ENCODE results near the gene PKP3.
A peak's percentile ranks its signal among the peaks of the same experiment; 100 is the strongest.
"Not testable (repeated sequence)": the region's sequence is repeated elsewhere in the genome, so short reads cannot be mapped to it uniquely, and the experiment has no call there.

PKP3 gene

DNA sequence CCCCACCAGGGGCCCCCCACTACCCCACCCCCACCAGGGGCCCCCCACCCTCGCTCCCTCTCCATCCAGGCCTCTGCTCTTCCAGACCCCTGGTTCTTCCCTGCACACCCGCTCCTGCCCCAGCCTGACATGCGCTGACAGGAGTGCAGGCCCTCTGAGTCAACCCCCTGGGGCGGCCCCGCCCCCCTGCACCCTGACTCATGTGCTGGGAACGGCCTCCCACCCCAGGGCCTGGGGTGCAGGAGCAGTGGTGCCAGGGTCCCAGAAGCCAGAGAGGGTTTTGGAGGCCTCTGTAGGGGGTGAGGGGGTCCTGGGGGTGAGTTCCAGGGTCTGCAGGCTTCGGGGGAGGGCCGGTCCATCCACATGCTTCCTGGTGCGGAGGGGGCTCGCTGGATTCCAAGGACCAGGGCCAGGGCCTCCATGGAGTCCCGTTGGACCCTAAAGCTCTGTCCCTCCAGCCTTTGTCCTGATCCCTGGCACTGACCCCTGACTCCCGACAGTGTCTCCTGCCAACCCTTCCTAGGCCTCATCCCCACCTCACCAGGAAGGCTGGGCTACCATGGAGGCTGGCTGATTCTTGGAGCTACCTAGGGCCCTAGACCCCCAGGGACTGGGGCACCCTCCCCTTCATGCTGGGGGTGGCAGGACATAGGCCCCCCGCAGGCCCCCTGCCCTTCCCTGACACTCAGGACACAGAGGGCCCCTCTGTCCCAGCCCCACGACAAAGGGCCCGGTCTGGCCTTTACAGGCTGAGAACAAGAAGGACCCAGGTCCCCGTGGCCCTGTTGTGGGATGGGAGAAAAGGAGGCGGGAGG is 583 bp upstream of the PKP3 start:
- Mint-ChIP-seq H3K9me3 (no peaks in the 10 kb centered on the region), H3K27me3 (no peaks in the 10 kb centered on the region), H3K4me1 (ENCODE audit: low read depth) (peaks cover 4% of the 10 kb centered on the region), H3K27ac (no peak overlapping the region), H3K4me3 (no peak overlapping the region), H3K36me3 (ENCODE audit: low read depth) (no peaks in the 10 kb centered on the region)
- no peak for DNase-seq

DNA sequence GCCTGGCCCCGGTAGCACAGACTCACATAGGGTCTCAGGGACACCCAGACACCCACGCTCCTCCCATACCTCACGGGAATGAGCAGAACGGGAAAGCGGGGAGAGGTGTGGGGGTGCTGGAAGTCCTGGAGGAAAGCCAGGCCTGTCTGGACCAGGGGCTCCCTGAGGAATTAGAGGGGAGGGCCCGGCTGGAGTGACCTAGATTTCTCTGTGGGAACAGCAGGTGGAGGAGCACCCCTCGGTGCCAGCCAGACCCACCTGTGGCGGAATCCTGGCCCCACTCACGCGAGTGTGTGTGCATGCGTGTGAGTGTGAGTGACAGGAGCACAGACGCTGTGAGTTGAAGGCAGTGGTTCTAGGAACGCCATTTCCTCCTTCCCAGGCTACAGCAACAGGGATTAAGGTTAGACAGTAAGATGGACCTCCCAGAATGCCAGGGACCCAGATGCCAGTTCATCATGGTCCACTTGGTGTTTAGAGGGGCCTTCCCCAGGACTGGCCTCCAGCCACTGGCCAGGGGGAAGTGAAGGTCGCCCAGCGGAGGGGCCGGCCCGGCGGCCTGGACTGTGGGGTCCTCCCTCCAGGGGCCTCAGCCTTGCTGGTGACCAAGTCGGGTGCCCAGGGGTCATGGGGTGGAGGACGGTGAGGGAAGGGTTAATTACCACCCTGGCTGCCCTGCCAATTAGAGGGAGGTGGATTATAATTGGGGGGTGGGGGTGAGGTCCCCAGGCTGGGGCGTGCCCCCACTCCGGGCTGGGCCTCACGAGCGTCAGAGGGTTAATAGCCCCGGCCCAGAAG is 1.0 kb downstream of the PKP3 start:
- no peak for DNase-seq
- Mint-ChIP-seq H3K36me3 (ENCODE audit: low read depth) (no peaks in the 10 kb centered on the region), H3K27ac (no peak overlapping the region), H3K4me3 (no peak overlapping the region), H3K9me3 (no peaks in the 10 kb centered on the region), H3K4me1 (ENCODE audit: low read depth) (peaks cover 9% of the 10 kb centered on the region), H3K27me3 (peaks cover 8% of the 10 kb centered on the region)

DNA sequence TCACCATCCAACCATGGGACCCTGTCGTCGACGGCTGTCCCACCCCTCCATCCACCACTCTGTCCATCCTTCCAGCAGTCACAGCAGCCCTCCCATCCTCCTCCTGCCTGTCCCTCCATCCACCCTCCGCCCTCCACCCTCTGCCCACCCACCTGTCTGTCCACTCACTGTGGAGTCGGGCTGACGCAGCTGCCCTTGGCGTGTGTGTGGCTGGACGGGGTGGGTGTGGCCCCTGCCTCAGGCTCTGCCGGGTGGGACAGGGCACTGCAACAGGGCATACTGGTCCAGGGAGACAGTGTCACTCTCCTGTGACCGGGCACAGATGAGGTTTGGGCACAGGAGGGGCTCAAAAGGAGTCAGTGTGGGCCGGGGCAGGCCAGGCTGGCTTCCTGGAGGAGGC is 1.9 kb downstream of the PKP3 start:
- DNase-seq, result no peak
- H3K27me3 Mint-ChIP-seq, result peaks cover 8% of the 10 kb centered on the region
- H3K9me3 Mint-ChIP-seq, result no peaks in the 10 kb centered on the region
- no peak overlapping the region for H3K27ac Mint-ChIP-seq
- H3K36me3 Mint-ChIP-seq (ENCODE audit: low read depth), result no peaks in the 10 kb centered on the region
- no peak overlapping the region for H3K4me3 Mint-ChIP-seq
- H3K4me1 Mint-ChIP-seq (ENCODE audit: low read depth), result peaks cover 9% of the 10 kb centered on the region

DNA sequence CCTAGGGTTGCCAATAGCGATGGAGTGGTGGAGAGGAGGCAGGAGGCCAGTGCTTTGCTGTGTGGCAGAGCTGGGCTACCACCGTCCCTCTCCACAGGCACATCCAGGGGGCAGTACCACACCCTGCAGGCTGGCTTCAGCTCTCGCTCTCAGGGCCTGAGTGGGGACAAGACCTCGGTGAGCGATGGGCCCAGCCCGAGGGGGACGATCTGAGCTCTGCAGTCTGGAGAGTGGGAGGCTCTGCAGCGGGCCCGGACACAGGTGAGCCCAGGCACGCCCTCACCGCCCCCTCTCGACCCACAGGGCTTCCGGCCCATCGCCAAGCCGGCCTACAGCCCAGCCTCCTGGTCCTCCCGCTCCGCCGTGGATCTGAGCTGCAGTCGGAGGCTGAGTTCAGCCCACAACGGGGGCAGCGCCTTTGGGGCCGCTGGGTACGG is 2.5 kb downstream of the PKP3 start:
- Mint-ChIP-seq H3K9me3 (no peaks in the 10 kb centered on the region), H3K4me3 (no peak overlapping the region), H3K27me3 (peaks cover 8% of the 10 kb centered on the region)

DNA sequence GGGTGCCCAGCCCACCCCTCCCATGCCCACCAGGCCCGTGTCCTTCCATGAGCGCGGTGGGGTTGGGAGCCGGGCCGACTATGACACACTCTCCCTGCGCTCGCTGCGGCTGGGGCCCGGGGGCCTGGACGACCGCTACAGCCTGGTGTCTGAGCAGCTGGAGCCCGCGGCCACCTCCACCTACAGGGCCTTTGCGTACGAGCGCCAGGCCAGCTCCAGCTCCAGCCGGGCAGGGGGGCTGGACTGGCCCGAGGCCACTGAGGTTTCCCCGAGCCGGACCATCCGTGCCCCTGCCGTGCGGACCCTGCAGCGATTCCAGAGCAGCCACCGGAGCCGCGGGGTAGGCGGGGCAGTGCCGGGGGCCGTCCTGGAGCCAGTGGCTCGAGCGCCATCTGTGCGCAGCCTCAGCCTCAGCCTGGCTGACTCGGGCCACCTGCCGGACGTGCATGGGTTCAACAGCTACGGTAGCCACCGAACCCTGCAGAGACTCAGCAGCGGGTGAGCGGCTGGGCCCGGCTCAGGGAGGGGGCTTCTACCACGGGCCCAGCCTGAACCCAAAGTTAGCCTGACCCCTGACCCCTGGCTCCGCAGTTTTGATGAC is 3.0 kb downstream of the PKP3 start:
- Mint-ChIP-seq H3K27ac (no peak overlapping the region), H3K9me3 (no peaks in the 10 kb centered on the region), H3K4me1 (ENCODE audit: low read depth) (peaks cover 9% of the 10 kb centered on the region), H3K4me3 (no peak overlapping the region), H3K36me3 (ENCODE audit: low read depth) (no peaks in the 10 kb centered on the region), H3K27me3 (peaks cover 8% of the 10 kb centered on the region)
- DNase-seq, result peak; percentile 70

More for the DNA sequence above, 2.5 kb downstream of the PKP3 start:
- H3K27ac Mint-ChIP-seq, result no peak overlapping the region
- no peaks in the 10 kb centered on the region for H3K36me3 Mint-ChIP-seq (ENCODE audit: low read depth)
- H3K4me1 Mint-ChIP-seq (ENCODE audit: low read depth), result peaks cover 9% of the 10 kb centered on the region
- DNase-seq, result no peak

DNA sequence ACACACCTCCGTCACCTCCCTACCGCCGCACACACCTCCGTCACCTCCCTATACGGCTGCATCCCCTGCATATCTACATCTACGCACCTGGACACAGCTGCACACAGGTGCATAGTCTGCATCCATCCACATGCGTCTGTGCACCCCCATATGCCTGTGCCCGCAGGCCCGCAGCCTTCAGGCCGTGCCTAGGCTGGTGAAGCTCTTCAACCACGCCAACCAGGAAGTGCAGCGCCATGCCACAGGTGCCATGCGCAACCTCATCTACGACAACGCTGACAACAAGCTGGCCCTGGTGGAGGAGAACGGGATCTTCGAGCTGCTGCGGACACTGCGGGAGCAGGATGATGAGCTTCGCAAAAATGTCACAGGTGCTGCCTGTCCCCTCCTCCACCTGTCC is 4.8 kb downstream of the PKP3 start:
- Mint-ChIP-seq H3K36me3 (ENCODE audit: low read depth) (no peaks in the 10 kb centered on the region), H3K4me1 (ENCODE audit: low read depth) (peaks cover 9% of the 10 kb centered on the region), H3K27ac (no peak overlapping the region), H3K9me3 (no peaks in the 10 kb centered on the region), H3K27me3 (peaks cover 8% of the 10 kb centered on the region), H3K4me3 (no peak overlapping the region)
- no peak for DNase-seq

DNA sequence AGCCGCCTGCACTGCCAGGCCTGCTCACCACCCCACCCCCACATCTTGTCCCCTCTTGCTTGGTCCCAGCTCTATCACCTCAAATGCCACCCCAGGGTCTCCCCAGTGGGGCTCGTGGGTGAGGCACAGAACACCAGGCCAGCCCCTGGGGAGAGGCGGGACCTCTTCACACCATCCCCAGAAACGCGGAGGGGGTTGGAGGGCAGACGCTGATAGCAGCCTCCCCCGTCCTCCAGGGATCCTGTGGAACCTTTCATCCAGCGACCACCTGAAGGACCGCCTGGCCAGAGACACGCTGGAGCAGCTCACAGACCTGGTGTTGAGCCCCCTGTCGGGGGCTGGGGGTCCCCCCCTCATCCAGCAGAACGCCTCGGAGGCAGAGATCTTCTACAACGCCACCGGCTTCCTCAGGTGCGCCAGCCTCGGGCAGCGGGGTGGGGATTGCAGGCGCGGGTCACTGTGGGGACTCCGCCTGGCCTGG is 5.8 kb downstream of the PKP3 start:
- H3K4me1 Mint-ChIP-seq (ENCODE audit: low read depth), result peaks cover 9% of the 10 kb centered on the region
- H3K27ac Mint-ChIP-seq, result no peak overlapping the region
- H3K27me3 Mint-ChIP-seq, result peaks cover 8% of the 10 kb centered on the region
- DNase-seq, result no peak
- H3K36me3 Mint-ChIP-seq (ENCODE audit: low read depth), result no peaks in the 10 kb centered on the region
- no peaks in the 10 kb centered on the region for H3K9me3 Mint-ChIP-seq
- H3K4me3 Mint-ChIP-seq, result no peak overlapping the region

DNA sequence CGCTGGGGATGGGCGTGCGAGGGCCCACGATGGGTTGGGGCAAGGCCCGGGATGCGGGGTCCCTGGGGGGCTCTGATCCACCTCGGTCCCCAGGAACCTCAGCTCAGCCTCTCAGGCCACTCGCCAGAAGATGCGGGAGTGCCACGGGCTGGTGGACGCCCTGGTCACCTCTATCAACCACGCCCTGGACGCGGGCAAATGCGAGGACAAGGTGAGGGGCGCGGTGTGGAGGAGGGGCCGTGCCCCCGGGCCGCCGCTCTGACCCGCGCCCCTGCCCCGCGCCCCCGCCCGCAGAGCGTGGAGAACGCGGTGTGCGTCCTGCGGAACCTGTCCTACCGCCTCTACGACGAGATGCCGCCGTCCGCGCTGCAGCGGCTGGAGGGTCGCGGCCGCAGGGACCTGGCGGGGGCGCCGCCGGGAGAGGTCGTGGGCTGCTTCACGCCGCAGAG is 6.3 kb downstream of the PKP3 start:
- H3K4me3 Mint-ChIP-seq, result no peak overlapping the region
- DNase-seq, result no peak
- peaks cover 8% of the 10 kb centered on the region for H3K27me3 Mint-ChIP-seq
- H3K36me3 Mint-ChIP-seq (ENCODE audit: low read depth), result no peaks in the 10 kb centered on the region
- H3K4me1 Mint-ChIP-seq (ENCODE audit: low read depth), result peaks cover 9% of the 10 kb centered on the region
- no peak overlapping the region for H3K27ac Mint-ChIP-seq
- no peaks in the 10 kb centered on the region for H3K9me3 Mint-ChIP-seq

DNA sequence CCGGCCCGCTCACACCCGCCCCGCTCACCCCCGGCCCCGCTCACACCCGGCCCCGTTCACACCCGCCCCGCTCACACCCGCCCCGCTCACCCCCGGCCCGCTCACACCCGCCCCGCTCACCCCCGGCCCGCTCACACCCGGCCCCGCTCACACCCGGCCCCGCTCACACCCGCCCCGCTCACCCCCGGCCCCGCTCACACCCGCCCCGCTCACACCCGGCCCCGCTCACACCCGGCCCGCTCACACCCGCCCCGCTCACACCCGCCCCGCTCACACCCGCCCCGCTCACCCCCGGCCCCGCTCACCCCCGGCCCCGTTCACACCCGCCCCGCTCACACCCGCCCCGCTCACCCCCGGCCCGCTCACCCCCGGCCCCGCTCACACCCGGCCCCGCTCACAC is 7.2 kb downstream of the PKP3 start:
- H3K27me3 Mint-ChIP-seq; H3K36me3 Mint-ChIP-seq (ENCODE audit: low read depth): not testable (repeated sequence)
- peaks cover 11% of the 10 kb centered on the region for H3K4me1 Mint-ChIP-seq (ENCODE audit: low read depth)

DNA sequence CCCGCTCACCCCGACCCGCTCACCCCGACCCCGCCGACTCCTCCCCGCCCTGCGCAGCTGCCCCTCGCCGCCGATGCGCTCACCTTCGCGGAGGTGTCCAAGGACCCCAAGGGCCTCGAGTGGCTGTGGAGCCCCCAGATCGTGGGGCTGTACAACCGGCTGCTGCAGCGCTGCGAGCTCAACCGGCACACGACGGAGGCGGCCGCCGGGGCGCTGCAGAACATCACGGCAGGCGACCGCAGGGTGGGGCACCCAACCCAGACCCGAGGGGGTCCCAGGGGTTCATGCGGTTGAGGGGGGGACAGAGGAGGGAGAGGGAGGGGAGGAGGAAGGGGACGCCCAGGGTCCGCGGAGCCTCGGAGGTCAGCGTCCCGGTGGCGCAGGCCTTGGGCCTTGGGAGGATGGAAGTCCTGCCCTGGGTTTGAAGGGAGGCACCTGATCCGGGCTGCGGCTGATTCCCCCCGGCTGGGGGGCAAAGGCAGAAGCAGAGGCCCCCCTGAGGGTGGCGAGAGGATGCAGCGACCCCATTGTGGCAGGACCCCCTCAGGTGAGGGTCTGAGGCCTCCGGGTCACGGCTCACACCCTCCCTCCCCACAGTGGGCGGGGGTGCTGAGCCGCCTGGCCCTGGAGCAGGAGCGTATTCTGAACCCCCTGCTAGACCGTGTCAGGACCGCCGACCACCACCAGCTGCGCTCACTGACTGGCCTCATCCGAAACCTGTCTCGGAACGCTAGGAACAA is 9.2 kb downstream of the PKP3 start:
- Mint-ChIP-seq H3K9me3 (no peaks in the 10 kb centered on the region), H3K27ac (no peak overlapping the region), H3K4me1 (ENCODE audit: low read depth) (peaks cover 13% of the 10 kb centered on the region), H3K27me3 (peaks cover 8% of the 10 kb centered on the region), H3K4me3 (no peak overlapping the region), H3K36me3 (ENCODE audit: low read depth) (no peaks in the 10 kb centered on the region)
- no peak for DNase-seq

More for the DNA sequence above, 7.2 kb downstream of the PKP3 start:
- DNase-seq, H3K4me3 Mint-ChIP-seq, H3K27ac Mint-ChIP-seq, H3K9me3 Mint-ChIP-seq: not testable (repeated sequence)

DNA sequence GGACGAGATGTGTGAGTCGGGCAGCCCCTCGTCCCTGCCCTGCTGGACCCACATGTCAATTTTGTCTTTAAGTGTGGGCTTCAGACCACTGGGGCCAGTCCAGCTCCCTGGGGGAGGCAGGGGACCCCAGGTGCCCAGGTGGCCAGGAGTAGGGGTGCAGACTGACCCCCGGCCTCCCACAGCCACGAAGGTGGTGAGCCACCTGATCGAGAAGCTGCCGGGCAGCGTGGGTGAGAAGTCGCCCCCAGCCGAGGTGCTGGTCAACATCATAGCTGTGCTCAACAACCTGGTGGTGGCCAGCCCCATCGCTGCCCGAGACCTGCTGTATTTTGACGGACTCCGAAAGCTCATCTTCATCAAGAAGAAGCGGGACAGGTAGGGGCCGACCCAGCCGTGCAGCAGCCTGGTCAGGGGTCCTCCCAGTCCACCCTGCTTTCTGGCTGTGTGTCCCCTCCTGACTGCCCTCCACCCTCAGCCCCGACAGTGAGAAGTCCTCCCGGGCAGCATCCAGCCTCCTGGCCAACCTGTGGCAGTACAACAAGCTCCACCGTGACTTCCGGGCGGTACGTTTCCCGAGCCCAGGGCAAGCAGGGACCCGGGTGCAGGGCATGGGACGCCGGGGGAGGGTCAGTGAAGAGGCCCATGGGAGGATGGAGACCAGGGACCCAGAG is 9.9 kb downstream of the PKP3 start:
- no peaks in the 10 kb centered on the region for H3K36me3 Mint-ChIP-seq (ENCODE audit: low read depth)
- peaks cover 5% of the 10 kb centered on the region for H3K27me3 Mint-ChIP-seq
- H3K9me3 Mint-ChIP-seq, result no peaks in the 10 kb centered on the region
- DNase-seq, result no peak
- no peak overlapping the region for H3K27ac Mint-ChIP-seq
- H3K4me1 Mint-ChIP-seq (ENCODE audit: low read depth), result peaks cover 11% of the 10 kb centered on the region
- no peak overlapping the region for H3K4me3 Mint-ChIP-seq

DNA sequence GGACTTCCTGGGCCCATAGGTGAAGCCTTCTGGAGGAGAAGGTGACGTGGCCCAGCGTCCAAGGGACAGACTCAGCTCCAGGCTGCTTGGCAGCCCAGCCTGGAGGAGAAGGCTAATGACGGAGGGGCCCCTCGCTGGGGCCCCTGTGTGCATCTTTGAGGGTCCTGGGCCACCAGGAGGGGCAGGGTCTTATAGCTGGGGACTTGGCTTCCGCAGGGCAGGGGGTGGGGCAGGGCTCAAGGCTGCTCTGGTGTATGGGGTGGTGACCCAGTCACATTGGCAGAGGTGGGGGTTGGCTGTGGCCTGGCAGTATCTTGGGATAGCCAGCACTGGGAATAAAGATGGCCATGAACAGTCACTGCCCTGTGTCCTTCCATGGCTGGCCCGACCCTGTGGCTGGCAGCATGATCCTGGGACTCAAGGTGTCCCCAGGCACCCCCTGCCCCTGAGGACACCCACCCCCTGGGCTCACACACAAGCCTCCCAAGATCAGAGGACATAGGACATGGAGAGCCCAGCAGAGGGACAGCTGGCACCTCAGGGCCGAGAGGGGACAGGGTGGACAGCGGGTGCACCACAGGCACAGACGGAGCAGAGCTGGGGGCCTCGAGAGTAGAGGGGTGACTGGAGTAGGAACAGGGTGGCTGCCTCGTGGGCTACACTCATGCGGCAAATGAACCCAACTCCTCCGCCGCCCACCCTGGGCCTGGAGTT is 10.7 kb downstream of the PKP3 start:
- Mint-ChIP-seq H3K27me3 (peaks cover 2% of the 10 kb centered on the region), H3K4me3 (no peak overlapping the region), H3K4me1 (ENCODE audit: low read depth) (peaks cover 11% of the 10 kb centered on the region), H3K9me3 (no peaks in the 10 kb centered on the region), H3K27ac (no peak overlapping the region), H3K36me3 (ENCODE audit: low read depth) (no peaks in the 10 kb centered on the region)
- DNase-seq, result no peak

DNA sequence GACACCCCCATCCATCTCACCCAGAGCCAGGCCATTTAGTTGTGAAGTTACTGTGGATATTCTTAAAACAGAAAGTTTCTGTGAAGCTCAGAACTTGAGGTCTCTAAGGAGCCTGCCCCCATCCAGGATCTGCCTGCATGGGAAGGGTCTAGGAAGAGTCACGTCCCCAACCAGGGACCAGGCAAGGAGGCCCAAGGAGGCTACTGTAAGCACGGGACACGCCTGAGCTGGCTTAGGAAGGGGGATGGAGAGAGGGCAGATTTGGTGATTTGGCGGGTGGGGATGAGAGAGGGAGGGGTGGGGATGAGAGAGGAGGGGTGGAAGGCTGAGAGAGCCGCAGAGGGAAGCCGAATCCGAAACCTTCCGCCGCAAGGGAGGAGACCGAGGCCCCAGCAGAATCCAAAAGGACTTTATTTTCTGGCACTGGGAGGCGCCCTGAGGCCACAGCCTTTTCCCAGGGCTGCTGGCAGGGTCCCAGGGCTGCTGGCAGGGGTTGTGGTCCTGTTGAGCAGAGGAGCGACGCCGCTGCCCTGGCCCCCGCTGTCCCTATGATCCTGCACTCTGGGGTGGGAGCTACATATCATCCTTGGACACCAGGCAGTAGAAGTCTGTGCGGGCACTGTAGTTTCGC is 11.4 kb downstream of the PKP3 start:
- no peak for DNase-seq
- H3K27ac Mint-ChIP-seq, result no peak overlapping the region
- H3K27me3 Mint-ChIP-seq, result no peaks in the 10 kb centered on the region
- no peaks in the 10 kb centered on the region for H3K36me3 Mint-ChIP-seq (ENCODE audit: low read depth)
- peak overlapping the region; percentile 12 for H3K4me3 Mint-ChIP-seq
- no peaks in the 10 kb centered on the region for H3K9me3 Mint-ChIP-seq
- H3K4me1 Mint-ChIP-seq (ENCODE audit: low read depth), result peaks cover 11% of the 10 kb centered on the region
